Neuronal stem cell (in vitro differentiated cells): ENCODE measurements around the gene GPATCH2.

Experiments
- DNase-seq: peaks from one replicate; pipeline ENCODE4 v3.0.0-alpha.2; 2013; ENCODE audit warnings: low spot score
- H2AFZ ChIP-seq: one replicate; pipeline ENCODE4 v1.6.1; 2013; ENCODE audit warnings: mild to moderate bottlenecking, low read length, inconsistent platforms
- H2AK5ac ChIP-seq: 2 replicates; pipeline ENCODE4 v1.6.1; 2013; ENCODE audit warnings: low read depth, mild to moderate bottlenecking, inconsistent platforms, low read length, moderate library complexity, mixed read lengths
- H2BK120ac ChIP-seq: 2 replicates; pipeline ENCODE4 v1.6.1; 2013; ENCODE audit warnings: low read depth, mild to moderate bottlenecking, inconsistent platforms, low read length, moderate library complexity, mixed read lengths
- H2BK12ac ChIP-seq: one replicate; pipeline ENCODE4 v1.6.1; 2013; ENCODE audit warnings: low read length, inconsistent platforms
- H2BK15ac ChIP-seq: 2 replicates; pipeline ENCODE4 v1.6.1; 2013; ENCODE audit warnings: mild to moderate bottlenecking, low read length, inconsistent platforms, mixed read lengths
- H2BK5ac ChIP-seq: one replicate; pipeline ENCODE4 v1.6.1; 2013; ENCODE audit warnings: inconsistent platforms, mild to moderate bottlenecking, low read length, moderate library complexity
- H3K14ac ChIP-seq: one replicate; pipeline ENCODE4 v1.6.1; 2013; ENCODE audit warnings: low read length, inconsistent platforms
- H3K18ac ChIP-seq: 2 replicates; pipeline ENCODE4 v1.6.1; 2013; ENCODE audit warnings: low read length, inconsistent platforms
- H3K23ac ChIP-seq: 2 replicates; pipeline ENCODE4 v1.6.1; 2013; ENCODE audit warnings: low read depth, mild to moderate bottlenecking, mixed read lengths, low read length, inconsistent platforms; ENCODE audit not compliant: poor library complexity
- H3K27ac ChIP-seq: replicated peaks from 3 replicates; pipeline ENCODE4 v1.5.1; 2013; ENCODE audit warnings: low read length, inconsistent platforms
- H3K27me3 ChIP-seq, 3 experiments: 2 replicates each; pipeline ENCODE4 v1.6.1; 2013; ENCODE audit warnings: low read length in 3 of 3, mild to moderate bottlenecking in 2 of 3, inconsistent platforms in 1 of 3, low read depth in 1 of 3, mixed read lengths in 1 of 3, moderate library complexity in 1 of 3; ENCODE audit not compliant: control insufficient read depth in 3 of 3, insufficient read depth in 3 of 3
- H3K36me3 ChIP-seq, 2 donors: replicated peaks in 1 of 2; 2 replicates each; pipeline ENCODE4 v1.6.1; 2013; ENCODE audit warnings: low read length in 2 of 2; ENCODE audit not compliant: control insufficient read depth in 2 of 2, insufficient read depth in 2 of 2
- H3K4ac ChIP-seq: 2 replicates; pipeline ENCODE4 v1.6.1; 2013; ENCODE audit warnings: inconsistent platforms, mild to moderate bottlenecking, low read length, moderate library complexity
- H3K4me1 ChIP-seq, 2 donors: 1 replicate in 1 of 2; 2 replicates in 1 of 2; pipeline ENCODE4 v1.6.1; 2013; ENCODE audit warnings: low read length in 2 of 2, low read depth in 1 of 2; ENCODE audit not compliant: control insufficient read depth in 2 of 2, insufficient read depth in 1 of 2
- H3K4me2 ChIP-seq: one replicate; pipeline ENCODE4 v1.6.1; 2013; ENCODE audit warnings: mild to moderate bottlenecking, low read length, inconsistent platforms; ENCODE audit not compliant: insufficient read depth, poor library complexity, severe bottlenecking
- H3K4me3 ChIP-seq, 2 donors: 2 replicates each; pipeline ENCODE4 v1.5.1; 2013; ENCODE audit warnings: low read length in 2 of 2, mild to moderate bottlenecking in 2 of 2, inconsistent platforms in 1 of 2, moderate library complexity in 1 of 2
- H3K79me1 ChIP-seq: one replicate; pipeline ENCODE4 v1.6.1; 2013; ENCODE audit warnings: low read depth, mild to moderate bottlenecking, inconsistent platforms, low read length, moderate library complexity
- H3K9ac ChIP-seq: one replicate; pipeline ENCODE4 v1.6.1; 2013; ENCODE audit warnings: mild to moderate bottlenecking, low read depth, low read length, inconsistent platforms; ENCODE audit not compliant: poor library complexity
- H3K9me3 ChIP-seq, 2 donors: replicated peaks in 1 of 2; 2 replicates each; pipeline versions ENCODE3 to v1.6.1; 2013; ENCODE audit warnings: low read length in 2 of 2, mild to moderate bottlenecking in 2 of 2, inconsistent platforms in 1 of 2, low read depth in 1 of 2, mixed read lengths in 1 of 2, moderate library complexity in 1 of 2; ENCODE audit not compliant: control insufficient read depth in 2 of 2, insufficient read depth in 1 of 2
- H4K8ac ChIP-seq: one replicate; pipeline ENCODE4 v1.6.1; 2013; ENCODE audit warnings: low read depth, mild to moderate bottlenecking, inconsistent platforms, low read length, moderate library complexity
- H4K91ac ChIP-seq: one replicate; pipeline ENCODE4 v1.6.1; 2013; ENCODE audit warnings: low read length, low read depth, mild to moderate bottlenecking, inconsistent platforms; ENCODE audit not compliant: poor library complexity
- WGBS, 2 donors: extraction: QIAGEN DNeasy Blood & Tissue Kit; methylation state at CpG; one replicate each; pipeline ENCODE4 v1.1.7; 2013; ENCODE audit warnings: missing lambda C conversion rate in 2 of 2, mixed read lengths in 1 of 2; ENCODE audit not compliant: insufficient read length in 2 of 2, insufficient replicate concordance in 1 of 2; ENCODE audit errors: extremely low coverage in 2 of 2; 5-methylcytosine and 5-hydroxymethylcytosine counted together

GPATCH2 gene

GRCh38 chr1:217456261-217456660 is 174.6 kb downstream of the GPATCH2 start:
- Histone ChIP-seq H2AK5ac (no peak overlapping the region), H3K4ac (no peak overlapping the region), H2BK12ac (no peak overlapping the region), H3K4me2 (no peak overlapping the region), H2BK5ac (no peak overlapping the region), H3K79me1 (no peaks in the 10 kb centered on the region), H2AFZ (no peak overlapping the region), H2BK15ac (no peak overlapping the region), H4K8ac (no peak overlapping the region), H3K36me3 (peaks cover 0 to 2% of the 10 kb centered on the region in 2 donors), H3K23ac (no peak overlapping the region), H3K27me3 (no peaks in the 10 kb centered on the region), H3K9ac (no peak overlapping the region), H3K14ac (no peak overlapping the region), H2BK120ac (no peak overlapping the region), H3K4me3 (no peak overlapping the region), H3K18ac (no peak overlapping the region), H3K27ac (no peak overlapping the region), H3K4me1 (peaks cover 0 to 1% of the 10 kb centered on the region in 2 donors), H4K91ac (no peak overlapping the region), H3K9me3 (no peaks in the 10 kb centered on the region)
- no peak for DNase-seq
- no CpG with 5 or more reads among the region's 2 CpGs for WGBS, 2 donors

- no peak overlapping the region for H3K4me3 ChIP-seq
- no peak for DNase-seq
- H2BK120ac ChIP-seq = no peak overlapping the region
- H3K4me2 ChIP-seq = no peak overlapping the region
- H3K27ac ChIP-seq = no peak overlapping the region
- H3K9ac ChIP-seq = no peak overlapping the region
- peaks cover 0 to 1% of the 10 kb centered on the region in 2 donors for H3K4me1 ChIP-seq
- H4K91ac ChIP-seq = no peak overlapping the region
- no peak overlapping the region for H3K14ac ChIP-seq
- H2BK15ac ChIP-seq = no peak overlapping the region
- no peaks in the 10 kb centered on the region for H3K79me1 ChIP-seq
- H3K9me3 ChIP-seq = no peaks in the 10 kb centered on the region
- H2AFZ ChIP-seq = no peak overlapping the region
- no peak overlapping the region for H3K4ac ChIP-seq
- no CpG with 5 or more reads among the region's 4 CpGs for WGBS, 2 donors
- no peaks in the 10 kb centered on the region for H3K27me3 ChIP-seq
- H3K18ac ChIP-seq = no peak overlapping the region
- H2BK5ac ChIP-seq = no peak overlapping the region
- H4K8ac ChIP-seq = no peak overlapping the region
- H3K36me3 ChIP-seq = peaks cover 2 to 4% of the 10 kb centered on the region in 2 donors
- no peak overlapping the region for H2AK5ac ChIP-seq
- no peak overlapping the region for H2BK12ac ChIP-seq
- no peak overlapping the region for H3K23ac ChIP-seq
These were observed 177.1 kb downstream of the GPATCH2 start for GRCh38 chr1:217453816-217454215.

GRCh38 chr1:217449370-217449769 is 181.5 kb downstream of the GPATCH2 start:
- H2BK15ac ChIP-seq = no peak overlapping the region
- peaks cover 0 to 1% of the 10 kb centered on the region in 2 donors for H3K4me1 ChIP-seq
- peaks cover 2 to 19% of the 10 kb centered on the region in 2 donors for H3K36me3 ChIP-seq
- H2BK12ac ChIP-seq = no peak overlapping the region
- H3K79me1 ChIP-seq = no peaks in the 10 kb centered on the region
- H3K23ac ChIP-seq = no peak overlapping the region
- H3K27ac ChIP-seq = no peak overlapping the region
- no peaks in the 10 kb centered on the region for H3K9me3 ChIP-seq
- H2AFZ ChIP-seq = no peak overlapping the region
- H4K91ac ChIP-seq = no peak overlapping the region
- H2AK5ac ChIP-seq = no peak overlapping the region
- H3K4ac ChIP-seq = no peak overlapping the region
- H3K4me2 ChIP-seq = no peak overlapping the region
- H4K8ac ChIP-seq = no peak overlapping the region
- DNase-seq = no peak
- no peaks in the 10 kb centered on the region for H3K27me3 ChIP-seq
- no peak overlapping the region for H3K18ac ChIP-seq
- H2BK120ac ChIP-seq = no peak overlapping the region
- no peak overlapping the region for H3K14ac ChIP-seq
- H2BK5ac ChIP-seq = no peak overlapping the region
- no peak overlapping the region for H3K9ac ChIP-seq
- WGBS, 2 donors = no CpG with 5 or more reads among the region's 6 CpGs
- H3K4me3 ChIP-seq = no peak overlapping the region

- H3K79me1 ChIP-seq = no peaks in the 10 kb centered on the region
- no peak overlapping the region for H2BK12ac ChIP-seq
- no peak overlapping the region for H2BK5ac ChIP-seq
- H4K8ac ChIP-seq = no peak overlapping the region
- H3K23ac ChIP-seq = no peak overlapping the region
- H2BK15ac ChIP-seq = no peak overlapping the region
- no peak overlapping the region for H2AFZ ChIP-seq
- H3K4me1 ChIP-seq = no peaks in the 10 kb centered on the region
- no peak overlapping the region for H2AK5ac ChIP-seq
- no peaks in the 10 kb centered on the region for H3K9me3 ChIP-seq
- H3K9ac ChIP-seq = no peak overlapping the region
- H3K14ac ChIP-seq = no peak overlapping the region
- no peak overlapping the region for H3K4me3 ChIP-seq
- H3K18ac ChIP-seq = no peak overlapping the region
- no peak overlapping the region for H3K4me2 ChIP-seq
- peaks cover 0 to 18% of the 10 kb centered on the region in 2 donors for H3K36me3 ChIP-seq
- WGBS, 2 donors = 100% methylated on average over 1 of the region's 2 CpGs
- H4K91ac ChIP-seq = no peak overlapping the region
- no peak overlapping the region for H3K4ac ChIP-seq
- H3K27me3 ChIP-seq = no peaks in the 10 kb centered on the region
- no peak overlapping the region for H2BK120ac ChIP-seq
- no peak for DNase-seq
- no peak overlapping the region for H3K27ac ChIP-seq
These were observed 187.0 kb downstream of the GPATCH2 start for GRCh38 chr1:217443845-217444244.
